ENCODE results near the gene VAV3. TPM values are rescaled to one million over a fixed set of nuclear protein-coding genes. Genes with fewer than 3 reads are reported as not detected.

The VAV3 gene
- total RNA-seq, 4 donors from 2014 or later: 0.33 to 12.1 (median 0.47) TPM

DNA sequence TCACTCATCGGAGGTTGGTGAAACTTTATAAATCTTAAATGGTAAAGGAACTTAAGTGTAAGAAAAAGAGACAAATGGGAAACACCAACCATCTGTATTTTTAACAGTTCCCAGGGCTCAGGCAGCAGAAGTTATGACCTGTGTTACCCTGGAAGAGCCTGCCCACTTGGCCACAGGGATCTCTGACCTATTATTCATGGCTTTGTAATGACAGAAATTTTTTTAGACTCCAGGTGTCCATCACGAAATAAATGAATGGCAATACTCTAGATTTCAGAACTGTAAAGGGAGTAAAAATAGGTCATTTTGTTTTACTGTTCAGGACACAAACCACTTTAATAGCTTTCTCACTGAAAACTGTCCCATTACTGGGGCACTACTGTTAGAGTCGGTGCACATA lies 389.8 kb downstream of the VAV3 start:
- TF ChIP-seq CTCF (IDR thresholded peaks at IDR 0.05 in 4 of 5, conservative IDR thresholded peaks at IDR 0.05 in 1 of 5) (no peak), POLR2A (IDR thresholded peaks at IDR 0.05) (no peak)
- no peak overlapping the region for H3K4me3 ChIP-seq
- H3K4me1 ChIP-seq: no peaks in the 10 kb centered on the region
- no peak overlapping the region for H3K27ac ChIP-seq
- ATAC-seq: no peak
- H3K27me3 ChIP-seq: no peaks in the 10 kb centered on the region
- H3K36me3 ChIP-seq: no peaks in the 10 kb centered on the region
- in situ Hi-C loops (cut with MboI; ENCODE audit: low sequenced_read_pairs in 4 of 4) (no loop called here), intact Hi-C loops (cut with DNase I; ENCODE audit: low total_unique reads) (no loop called here)
- DNase-seq: no peak
- no peaks in the 10 kb centered on the region for H3K9me3 ChIP-seq

GRCh38 chr1:107574044-107574443 lies 390.9 kb downstream of the VAV3 start:
- H3K27ac ChIP-seq: no peak overlapping the region

DNA sequence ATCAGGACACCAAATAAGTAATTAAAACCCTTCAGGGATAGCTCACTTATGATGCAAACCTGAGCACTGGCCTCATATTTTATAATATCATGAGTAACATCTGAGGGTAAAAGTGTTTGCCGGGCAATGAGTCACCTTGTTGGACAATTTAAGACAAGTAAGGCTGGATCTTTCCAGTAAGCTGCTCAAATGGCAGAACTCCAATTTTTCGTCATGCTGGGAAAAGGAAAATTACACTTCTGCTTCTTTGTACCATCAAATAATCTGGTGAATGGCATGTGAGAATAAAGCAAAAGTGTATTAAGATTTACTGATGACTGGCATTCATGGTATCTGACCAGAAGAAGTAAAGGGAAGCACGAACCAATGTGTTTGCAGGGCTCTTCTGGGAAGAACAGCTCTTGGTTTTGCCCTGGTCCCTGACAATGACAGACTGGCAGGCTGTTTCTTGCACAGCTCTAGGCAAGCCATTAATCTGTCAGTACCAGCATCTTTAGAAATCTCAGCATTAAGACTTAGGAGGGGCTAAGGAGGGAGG lies 392.2 kb downstream of the VAV3 start:
- DNase-seq (no peak), ATAC-seq (no peak)
- no peak overlapping the region for H3K4me3 ChIP-seq
- H3K9me3 ChIP-seq: no peaks in the 10 kb centered on the region
- H3K36me3 ChIP-seq: no peaks in the 10 kb centered on the region
- H3K4me1 ChIP-seq: no peaks in the 10 kb centered on the region
- in situ Hi-C loops (cut with MboI; ENCODE audit: low sequenced_read_pairs in 4 of 4): no loop called here
- intact Hi-C loops (cut with DNase I; ENCODE audit: low total_unique reads): no loop called here
- TF ChIP-seq CTCF (IDR thresholded peaks at IDR 0.05 in 4 of 5, conservative IDR thresholded peaks at IDR 0.05 in 1 of 5) (no peak), POLR2A (IDR thresholded peaks at IDR 0.05) (no peak)
- H3K27me3 ChIP-seq: no peaks in the 10 kb centered on the region
- H3K27ac ChIP-seq: no peak overlapping the region

More at GRCh38 chr1:107574044-107574443, 390.9 kb downstream of the VAV3 start:
- no peak for TF ChIP-seq CTCF (IDR thresholded peaks at IDR 0.05 in 4 of 5, conservative IDR thresholded peaks at IDR 0.05 in 1 of 5)
- TF ChIP-seq POLR2A (IDR thresholded peaks at IDR 0.05): no peak
- ATAC-seq (no peak), DNase-seq (no peak)
- H3K9me3 ChIP-seq: no peaks in the 10 kb centered on the region
- H3K4me3 ChIP-seq: no peak overlapping the region
- no peaks in the 10 kb centered on the region for H3K27me3 ChIP-seq
- no peaks in the 10 kb centered on the region for H3K36me3 ChIP-seq
- intact Hi-C loops (cut with DNase I; ENCODE audit: low total_unique reads) (no loop called here), in situ Hi-C loops (cut with MboI; ENCODE audit: low sequenced_read_pairs in 4 of 4) (no loop called here)
- no peaks in the 10 kb centered on the region for H3K4me1 ChIP-seq

DNA sequence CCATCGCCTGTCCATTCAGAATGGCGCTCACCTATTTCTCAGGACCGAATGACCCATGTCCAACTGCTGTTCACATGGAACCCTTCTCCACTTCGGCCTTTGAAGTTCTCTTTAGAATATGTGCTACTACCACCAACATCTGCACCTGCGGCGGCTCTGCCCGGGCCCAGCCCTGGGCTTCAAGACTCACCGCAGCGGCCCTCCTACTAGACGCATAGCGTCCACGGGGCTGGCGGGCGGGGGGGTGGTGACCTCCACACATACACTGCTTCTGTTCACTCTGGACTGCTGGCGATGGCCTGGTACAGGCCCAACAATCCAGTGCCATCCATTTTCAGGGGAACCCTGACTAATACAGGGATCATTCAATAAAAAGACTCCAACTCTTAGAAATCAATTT lies 394.2 kb downstream of the VAV3 start:
- Histone ChIP-seq H3K4me1 (no peaks in the 10 kb centered on the region), H3K9me3 (no peaks in the 10 kb centered on the region), H3K27me3 (no peaks in the 10 kb centered on the region), H3K27ac (no peak overlapping the region), H3K4me3 (no peak overlapping the region), H3K36me3 (no peaks in the 10 kb centered on the region)
- ATAC-seq (no peak), DNase-seq (no peak)
- in situ Hi-C loops (cut with MboI; ENCODE audit: low sequenced_read_pairs in 4 of 4) (no loop called here), intact Hi-C loops (cut with DNase I; ENCODE audit: low total_unique reads) (no loop called here)
- no peak for TF ChIP-seq POLR2A (IDR thresholded peaks at IDR 0.05)
- TF ChIP-seq CTCF (IDR thresholded peaks at IDR 0.05 in 4 of 5, conservative IDR thresholded peaks at IDR 0.05 in 1 of 5): no peak

GRCh38 chr1:107563441-107563840 lies 401.5 kb downstream of the VAV3 start:
- intact Hi-C loops (cut with DNase I; ENCODE audit: low total_unique reads) (no loop called here), in situ Hi-C loops (cut with MboI; ENCODE audit: low sequenced_read_pairs in 4 of 4) (no loop called here)
- H3K36me3 ChIP-seq: no peaks in the 10 kb centered on the region
- ATAC-seq (no peak), DNase-seq (no peak)
- no peak overlapping the region for H3K27ac ChIP-seq
- no peak overlapping the region for H3K4me3 ChIP-seq
- no peaks in the 10 kb centered on the region for H3K9me3 ChIP-seq
- H3K27me3 ChIP-seq: no peaks in the 10 kb centered on the region
- no peaks in the 10 kb centered on the region for H3K4me1 ChIP-seq
- no peak for TF ChIP-seq CTCF (IDR thresholded peaks at IDR 0.05 in 4 of 5, conservative IDR thresholded peaks at IDR 0.05 in 1 of 5)
- no peak for TF ChIP-seq POLR2A (IDR thresholded peaks at IDR 0.05)

Measured in gastrocnemius medialis (tissue), 4 donors.